ENCODE results near the gene ZWINT. TPM values are rescaled to one million over a fixed set of nuclear protein-coding genes. Genes with fewer than 3 reads are reported as not detected.

ZWINT gene
- 24.9 and 40.8 TPM in 2 replicates for total RNA-seq (2014; rRNA removed; shearing (Covaris generic); ENCODE audit: low replicate concordance)

GRCh38 chr10:56360967-56361612 lies at the start of gene ZWINT:
TSS of gene ZWINT (minus strand) at chr10:56361259. CDS start at chr10:56361236, 23 bp downstream.
- peaks cover 15% of the 10 kb centered on the region for H3K4me1 ChIP-seq (ENCODE audit: low read length)
- H3K4me2 ChIP-seq (ENCODE audit: low read depth, low read length, poor library complexity, severe bottlenecking): peak within 1 kb of the TSS; percentile 92
- peak within 1 kb of the TSS; percentile 79 for H3K4me3 ChIP-seq (ENCODE audit: low read length)
- no peaks in the 10 kb centered on the region for H3K9me2 ChIP-seq (replicated peaks; ENCODE audit: insufficient read depth, low read length)
- peak within 1 kb of the TSS; percentile 80 for H3K9ac ChIP-seq (ENCODE audit: low read length)
- H3K36me3 ChIP-seq (ENCODE audit: insufficient read depth, low read length): peaks cover 28% of the 10 kb centered on the region
- peak; percentile 98 for DNase-seq
- peaks cover 19% of the 10 kb centered on the region for H3K79me2 ChIP-seq (ENCODE audit: low read length)
- peak within 1 kb of the TSS; percentile 77 for H2AFZ ChIP-seq (ENCODE audit: low read length)
- H3K9me3 ChIP-seq (ENCODE audit: low read length): no peaks in the 10 kb centered on the region
- H3K27ac ChIP-seq (ENCODE audit: low read length): peak within 1 kb of the TSS; percentile 16; the same call in 1 of the 2 replicates
- H4K20me1 ChIP-seq (ENCODE audit: insufficient read depth, low read depth, low read length): no peaks in the 10 kb centered on the region
- no peaks in the 10 kb centered on the region for H3K27me3 ChIP-seq (ENCODE audit: low read length)

- Histone ChIP-seq H3K27me3 (ENCODE audit: low read length) (no peaks in the 10 kb centered on the region), H3K79me2 (ENCODE audit: low read length) (no peaks in the 10 kb centered on the region), H3K9me2 (replicated peaks; ENCODE audit: insufficient read depth, low read length) (no peaks in the 10 kb centered on the region), H3K4me2 (ENCODE audit: low read depth, low read length, poor library complexity, severe bottlenecking) (no peak overlapping the region), H3K9ac (ENCODE audit: low read length) (no peak overlapping the region), H3K27ac (ENCODE audit: low read length) (no peak overlapping the region), H3K4me3 (ENCODE audit: low read length) (no peak overlapping the region), H2AFZ (ENCODE audit: low read length) (no peak overlapping the region), H3K4me1 (ENCODE audit: low read length) (no peaks in the 10 kb centered on the region), H4K20me1 (ENCODE audit: insufficient read depth, low read depth, low read length) (no peaks in the 10 kb centered on the region), H3K9me3 (ENCODE audit: low read length) (peaks cover 18% of the 10 kb centered on the region), H3K36me3 (ENCODE audit: insufficient read depth, low read length) (no peaks in the 10 kb centered on the region)
- no peak for DNase-seq
These were observed 22.7 kb upstream of the ZWINT start for GRCh38 chr10:56383806-56384205.

GRCh38 chr10:56370217-56371113 lies 9.4 kb upstream of the ZWINT start:
- no peaks in the 10 kb centered on the region for H3K36me3 ChIP-seq (ENCODE audit: insufficient read depth, low read length)
- peak; percentile 60 for DNase-seq
- no peaks in the 10 kb centered on the region for H3K9me2 ChIP-seq (replicated peaks; ENCODE audit: insufficient read depth, low read length)
- H4K20me1 ChIP-seq (ENCODE audit: insufficient read depth, low read depth, low read length): no peaks in the 10 kb centered on the region
- no peaks in the 10 kb centered on the region for H3K79me2 ChIP-seq (ENCODE audit: low read length)
- no peak overlapping the region for H3K9ac ChIP-seq (ENCODE audit: low read length)
- 0 out of 2 replicates have a peak overlapping the region, but pooled peaks have one; percentile 5 for H3K4me3 ChIP-seq (ENCODE audit: low read length)
- no peaks in the 10 kb centered on the region for H3K4me1 ChIP-seq (ENCODE audit: low read length)
- H2AFZ ChIP-seq (ENCODE audit: low read length): no peak overlapping the region
- no peaks in the 10 kb centered on the region for H3K27me3 ChIP-seq (ENCODE audit: low read length)
- no peak overlapping the region for H3K4me2 ChIP-seq (ENCODE audit: low read depth, low read length, poor library complexity, severe bottlenecking)
- no peak overlapping the region for H3K27ac ChIP-seq (ENCODE audit: low read length)
- H3K9me3 ChIP-seq (ENCODE audit: low read length): peaks cover 43% of the 10 kb centered on the region

GRCh38 chr10:56360583-56360966 lies 484 bp downstream of the ZWINT start:
- DNase-seq: no peak
- Histone ChIP-seq H3K9me2 (replicated peaks; ENCODE audit: insufficient read depth, low read length) (no peaks in the 10 kb centered on the region), H3K36me3 (ENCODE audit: insufficient read depth, low read length) (peaks cover 28% of the 10 kb centered on the region), H3K4me3 (ENCODE audit: low read length) (peak overlapping the region; percentile 79), H3K79me2 (ENCODE audit: low read length) (peaks cover 19% of the 10 kb centered on the region), H3K27me3 (ENCODE audit: low read length) (no peaks in the 10 kb centered on the region), H2AFZ (ENCODE audit: low read length) (peak overlapping the region; percentile 77; the same call in 1 of the 2 replicates), H3K4me1 (ENCODE audit: low read length) (peaks cover 15% of the 10 kb centered on the region), H4K20me1 (ENCODE audit: insufficient read depth, low read depth, low read length) (no peaks in the 10 kb centered on the region), H3K27ac (ENCODE audit: low read length) (peak overlapping the region; percentile 16; the same call in 1 of the 2 replicates), H3K4me2 (ENCODE audit: low read depth, low read length, poor library complexity, severe bottlenecking) (peak overlapping the region; percentile 92), H3K9me3 (ENCODE audit: low read length) (no peaks in the 10 kb centered on the region), H3K9ac (ENCODE audit: low read length) (peak overlapping the region; percentile 79)

GRCh38 chr10:56359837-56360236 lies 1.2 kb downstream of the ZWINT start:
- peak overlapping the region; percentile 92 for H3K4me2 ChIP-seq (ENCODE audit: low read depth, low read length, poor library complexity, severe bottlenecking)
- no peaks in the 10 kb centered on the region for H4K20me1 ChIP-seq (ENCODE audit: insufficient read depth, low read depth, low read length)
- peaks cover 15% of the 10 kb centered on the region for H3K4me1 ChIP-seq (ENCODE audit: low read length)
- H3K36me3 ChIP-seq (ENCODE audit: insufficient read depth, low read length): peaks cover 31% of the 10 kb centered on the region
- H3K27me3 ChIP-seq (ENCODE audit: low read length): no peaks in the 10 kb centered on the region
- no peaks in the 10 kb centered on the region for H3K9me3 ChIP-seq (ENCODE audit: low read length)
- H3K27ac ChIP-seq (ENCODE audit: low read length): no peak overlapping the region
- peaks cover 19% of the 10 kb centered on the region for H3K79me2 ChIP-seq (ENCODE audit: low read length)
- H3K4me3 ChIP-seq (ENCODE audit: low read length): peak overlapping the region; percentile 79
- no peak for DNase-seq
- H2AFZ ChIP-seq (ENCODE audit: low read length): no peak overlapping the region
- peak overlapping the region; percentile 79 for H3K9ac ChIP-seq (ENCODE audit: low read length)
- H3K9me2 ChIP-seq (replicated peaks; ENCODE audit: insufficient read depth, low read length): no peaks in the 10 kb centered on the region

- H3K36me3 ChIP-seq (ENCODE audit: insufficient read depth, low read length): peaks cover 39% of the 10 kb centered on the region
- no peaks in the 10 kb centered on the region for H3K27me3 ChIP-seq (ENCODE audit: low read length)
- H3K79me2 ChIP-seq (ENCODE audit: low read length): peaks cover 19% of the 10 kb centered on the region
- H3K4me3 ChIP-seq (ENCODE audit: low read length): no peak overlapping the region
- H2AFZ ChIP-seq (ENCODE audit: low read length): no peak overlapping the region
- H3K9ac ChIP-seq (ENCODE audit: low read length): no peak overlapping the region
- H3K4me2 ChIP-seq (ENCODE audit: low read depth, low read length, poor library complexity, severe bottlenecking): no peak overlapping the region
- H3K9me3 ChIP-seq (ENCODE audit: low read length): no peaks in the 10 kb centered on the region
- H3K4me1 ChIP-seq (ENCODE audit: low read length): peaks cover 11% of the 10 kb centered on the region
- no peak overlapping the region for H3K27ac ChIP-seq (ENCODE audit: low read length)
- H3K9me2 ChIP-seq (replicated peaks; ENCODE audit: insufficient read depth, low read length): no peaks in the 10 kb centered on the region
- no peak for DNase-seq
- no peaks in the 10 kb centered on the region for H4K20me1 ChIP-seq (ENCODE audit: insufficient read depth, low read depth, low read length)
These were observed 4.0 kb downstream of the ZWINT start for GRCh38 chr10:56357018-56357417.

- H4K20me1 ChIP-seq (ENCODE audit: insufficient read depth, low read depth, low read length): no peaks in the 10 kb centered on the region
These were observed 9.0 kb downstream of the ZWINT start for GRCh38 chr10:56351909-56352630.

More at GRCh38 chr10:56351909-56352630, 9.0 kb downstream of the ZWINT start:
- Histone ChIP-seq H3K27ac (ENCODE audit: low read length) (no peak overlapping the region), H3K4me3 (ENCODE audit: low read length) (no peak overlapping the region), H3K9me3 (ENCODE audit: low read length) (no peaks in the 10 kb centered on the region), H3K36me3 (ENCODE audit: insufficient read depth, low read length) (peaks cover 12% of the 10 kb centered on the region; the same call in 1 of the 2 replicates), H3K4me1 (ENCODE audit: low read length) (no peaks in the 10 kb centered on the region), H3K27me3 (ENCODE audit: low read length) (no peaks in the 10 kb centered on the region), H3K9ac (ENCODE audit: low read length) (no peak overlapping the region), H3K4me2 (ENCODE audit: low read depth, low read length, poor library complexity, severe bottlenecking) (no peak overlapping the region), H2AFZ (ENCODE audit: low read length) (no peak overlapping the region), H3K79me2 (ENCODE audit: low read length) (no peaks in the 10 kb centered on the region), H3K9me2 (replicated peaks; ENCODE audit: insufficient read depth, low read length) (no peaks in the 10 kb centered on the region)
- no peak for DNase-seq

All from Karpas-422 (cell line).